Lung (tissue), 12 donors: ENCODE results near the gene MMP13. TPM values are rescaled to one million over a fixed set of nuclear protein-coding genes. Genes with fewer than 3 reads are reported as not detected.

Experiments used
- ATAC-seq: fragments of 200-7000 bp; cut with Tn5 transposase; one replicate; pipeline ENCODE4 v1.9.1; 2020; ENCODE audit warnings: moderate number of reproducible peaks; ENCODE audit not compliant: insufficient read depth, low FRiP score
- DNase-seq, 3 donors: peaks; one replicate each; pipeline ENCODE4 v3.0.0-alpha.2; 2013 to 2017
- H3K27ac ChIP-seq, 2 donors: one replicate each; pipeline ENCODE4 v1.5.1; 2013; ENCODE audit warnings: mild to moderate bottlenecking in 2 of 2, moderate library complexity in 2 of 2, control low read depth in 1 of 2, inconsistent platforms in 1 of 2, low read depth in 1 of 2, low read length in 1 of 2
- H3K27me3 ChIP-seq, 3 donors: one replicate each; pipeline ENCODE4 v1.5.1; 2013; ENCODE audit warnings: low read length in 2 of 3; ENCODE audit not compliant: control insufficient read depth in 3 of 3, insufficient read depth in 3 of 3
- H3K36me3 ChIP-seq, 4 donors: one replicate each; pipeline ENCODE4 v1.5.1; 2013; ENCODE audit warnings: low read length in 4 of 4, mild to moderate bottlenecking in 1 of 4, moderate library complexity in 1 of 4; ENCODE audit not compliant: control insufficient read depth in 4 of 4, insufficient read depth in 4 of 4
- H3K4me1 ChIP-seq, 5 donors: one replicate each; pipeline ENCODE4 v1.5.1; 2013; ENCODE audit warnings: low read length in 5 of 5, mild to moderate bottlenecking in 2 of 5, moderate library complexity in 1 of 5; ENCODE audit not compliant: control insufficient read depth in 5 of 5, insufficient read depth in 5 of 5
- H3K4me3 ChIP-seq: one replicate; pipeline ENCODE4 v1.5.1; 2013; ENCODE audit warnings: mild to moderate bottlenecking, control low read depth, moderate library complexity
- H3K9ac ChIP-seq, 2 donors: one replicate each; pipeline ENCODE4 v1.5.1; 2013; ENCODE audit warnings: low read length in 2 of 2, control low read depth in 1 of 2; ENCODE audit not compliant: insufficient read depth in 1 of 2
- H3K9me3 ChIP-seq, 4 donors: one replicate each; pipeline ENCODE4 v1.5.1; 2013; ENCODE audit warnings: low read length in 3 of 4, mild to moderate bottlenecking in 1 of 4, moderate library complexity in 1 of 4; ENCODE audit not compliant: control insufficient read depth in 4 of 4, insufficient read depth in 3 of 4
- WGBS, 2 donors: extraction: QIAGEN DNeasy Blood & Tissue Kit; methylation state at CpG; one replicate each; pipeline ENCODE4 v1.1.7; 2013; 5-methylcytosine and 5-hydroxymethylcytosine counted together
- polyA plus RNA-seq, 2 donors: library from polyadenylated mRNA; stranded (reverse); fragments of 200-250 nt; gene quantifications; one replicate each; pipeline ENCODE4 v1.2.1, GENCODE V29; 2013
- total RNA-seq, 2 donors: library from RNA; depleted of rRNA in 1 of 2; stranded (reverse); fragments of >200 nt in 1 of 2; gene quantifications; one replicate each; pipeline ENCODE4 v1.2.1, GENCODE V29; 2014 to 2021
- TF ChIP-seq, protein P1 (sequence below): IDR thresholded peaks from 2 replicates; pipeline ENCODE4 v1.5.1; 2012; ENCODE audit warnings: mild to moderate bottlenecking; ENCODE audit errors: control extremely low read depth, extremely low read depth
- donor health status: control.
- donor health status: control.
- donor health status: Bipolar disorder and iron deficiency.
- donor health status: healthy.
- donor health status: DM: yes; HTN: yes; CAD: no.

Gene MMP13
- total and polyA plus RNA-seq, 4 donors, result 0.08 to 0.84 (median 0.09) TPM; not detected in 1

DNA sequence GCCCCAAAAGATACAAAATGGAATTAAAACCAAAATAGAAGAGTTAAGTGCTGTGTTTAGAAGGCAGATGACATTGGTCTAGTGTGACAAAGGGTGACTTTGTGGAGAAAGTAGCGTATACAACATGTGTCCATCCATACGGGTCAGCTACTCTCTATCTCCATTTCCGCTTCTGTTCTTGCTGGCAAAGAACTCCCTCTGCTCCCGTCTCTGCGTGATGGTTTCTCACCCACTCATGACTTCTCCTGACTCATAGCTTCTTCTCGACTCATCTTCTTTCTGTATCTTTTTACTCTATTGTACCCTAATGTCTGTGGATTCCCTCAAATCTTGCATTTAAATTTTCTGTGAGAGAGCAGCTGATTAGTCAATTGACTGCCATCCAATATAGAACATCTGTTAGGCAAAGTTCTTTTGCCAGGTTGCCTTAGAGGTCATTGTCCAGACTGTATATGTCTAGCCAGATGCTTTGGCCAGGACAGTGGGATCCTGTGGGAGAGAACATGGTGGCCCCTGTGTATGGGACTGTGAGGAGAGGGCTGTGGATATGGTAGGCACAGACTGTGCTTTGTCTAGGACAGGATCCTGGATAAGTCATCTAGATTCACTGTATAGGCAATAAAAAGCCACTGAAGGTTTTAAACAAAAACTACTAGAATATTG is 28.4 kb downstream of the MMP13 start:
- Histone ChIP-seq H3K27me3 (no peaks in the 10 kb centered on the region), H3K9ac (no peak overlapping the region), H3K4me3 (no peak overlapping the region), H3K27ac (no peak overlapping the region), H3K36me3 (no peaks in the 10 kb centered on the region), H3K9me3 (no peaks in the 10 kb centered on the region), H3K4me1 (peaks cover 0 to 7% (median 0%) of the 10 kb centered on the region in 5 donors)
- TF ChIP-seq, protein P1, sequence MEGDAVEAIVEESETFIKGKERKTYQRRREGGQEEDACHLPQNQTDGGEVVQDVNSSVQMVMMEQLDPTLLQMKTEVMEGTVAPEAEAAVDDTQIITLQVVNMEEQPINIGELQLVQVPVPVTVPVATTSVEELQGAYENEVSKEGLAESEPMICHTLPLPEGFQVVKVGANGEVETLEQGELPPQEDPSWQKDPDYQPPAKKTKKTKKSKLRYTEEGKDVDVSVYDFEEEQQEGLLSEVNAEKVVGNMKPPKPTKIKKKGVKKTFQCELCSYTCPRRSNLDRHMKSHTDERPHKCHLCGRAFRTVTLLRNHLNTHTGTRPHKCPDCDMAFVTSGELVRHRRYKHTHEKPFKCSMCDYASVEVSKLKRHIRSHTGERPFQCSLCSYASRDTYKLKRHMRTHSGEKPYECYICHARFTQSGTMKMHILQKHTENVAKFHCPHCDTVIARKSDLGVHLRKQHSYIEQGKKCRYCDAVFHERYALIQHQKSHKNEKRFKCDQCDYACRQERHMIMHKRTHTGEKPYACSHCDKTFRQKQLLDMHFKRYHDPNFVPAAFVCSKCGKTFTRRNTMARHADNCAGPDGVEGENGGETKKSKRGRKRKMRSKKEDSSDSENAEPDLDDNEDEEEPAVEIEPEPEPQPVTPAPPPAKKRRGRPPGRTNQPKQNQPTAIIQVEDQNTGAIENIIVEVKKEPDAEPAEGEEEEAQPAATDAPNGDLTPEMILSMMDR, result no peak
- WGBS, 2 donors, result 72 to 91% methylated on average over 6 of the region's 6 CpGs
- DNase-seq (peak in 2 of 3 donors; percentile 9 to 20), ATAC-seq (no peak)

DNA sequence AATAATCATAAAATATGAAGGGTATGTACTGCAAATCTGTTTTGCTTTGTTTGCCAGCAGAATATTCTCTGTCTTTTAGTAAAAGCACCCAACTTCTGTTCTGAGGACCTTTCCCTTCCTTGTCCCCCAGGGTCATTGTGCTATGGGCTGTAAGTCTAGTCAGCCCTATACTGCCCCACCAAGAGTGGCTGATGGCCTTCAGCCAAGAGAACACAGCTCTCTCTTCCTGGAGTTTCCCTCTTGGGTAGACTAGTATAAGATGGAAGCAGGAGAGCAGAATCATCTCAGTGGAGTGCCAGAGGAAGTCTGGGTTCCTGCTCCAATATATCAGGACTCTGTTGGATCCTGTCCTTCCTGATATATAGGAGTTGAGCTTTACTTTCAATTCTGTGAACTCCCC is 29.0 kb downstream of the MMP13 start:
- H3K27ac ChIP-seq, result no peak overlapping the region
- H3K4me1 ChIP-seq, result peaks cover 0 to 7% (median 0%) of the 10 kb centered on the region in 5 donors
- H3K36me3 ChIP-seq, result no peaks in the 10 kb centered on the region
- H3K4me3 ChIP-seq, result no peak overlapping the region
- no peak for ATAC-seq
- TF ChIP-seq, protein P1, result no peak
- H3K9ac ChIP-seq, result no peak overlapping the region
- H3K9me3 ChIP-seq, result no peaks in the 10 kb centered on the region
- H3K27me3 ChIP-seq, result no peaks in the 10 kb centered on the region
- DNase-seq, result peak in 1 of 3 donors; percentile 16

DNA sequence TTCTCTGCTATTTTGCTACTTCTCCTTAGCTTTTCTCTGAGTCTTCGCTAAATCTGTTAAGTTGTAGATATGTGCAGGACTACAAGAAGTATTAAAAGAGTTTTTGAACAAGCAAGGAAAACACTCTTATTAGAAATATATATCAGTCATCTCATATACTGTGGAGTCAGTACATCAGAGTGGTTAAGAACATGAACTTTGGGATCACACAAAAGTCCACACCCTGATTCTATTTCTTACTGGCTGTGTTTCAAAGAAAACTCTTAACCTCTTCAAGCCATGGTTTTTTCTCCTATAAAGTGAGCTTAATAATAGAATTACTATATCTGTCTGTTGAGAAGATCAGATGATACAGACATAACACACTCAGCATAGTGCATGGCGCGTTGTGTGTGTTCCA is 29.5 kb downstream of the MMP13 start:
- 96 to 97% methylated on average over 3 of the region's 3 CpGs for WGBS, 2 donors
- H3K9ac ChIP-seq, result no peak overlapping the region
- no peak overlapping the region for H3K27ac ChIP-seq
- H3K4me3 ChIP-seq, result no peak overlapping the region
- H3K27me3 ChIP-seq, result no peaks in the 10 kb centered on the region
- ATAC-seq (no peak), DNase-seq (no peak)
- H3K36me3 ChIP-seq, result no peaks in the 10 kb centered on the region
- TF ChIP-seq, protein P1, result no peak
- H3K4me1 ChIP-seq, result peaks cover 0 to 7% (median 0%) of the 10 kb centered on the region in 5 donors
- no peaks in the 10 kb centered on the region for H3K9me3 ChIP-seq
